HCT116 (cell line): Measurements from ENCODE around the gene HDAC7. TPM values are rescaled to one million over a fixed set of nuclear protein-coding genes. Genes with fewer than 3 reads are reported as not detected.

Experiments used
- ATAC-seq: fragments of 200-7000 bp; cut with Tn5 transposase; 2 replicates; pipeline ENCODE4 v1.9.1; 2020; ENCODE audit warnings: mild to moderate bottlenecking, moderate library complexity
- BruUV-seq: library from RNA; stranded (reverse); fragments of 400-500 nt; replicated peaks from 2 replicates; lab custom pipeline; 2021; lab: Mats Ljungman, UMichigan
- CTCF ChIA-PET: fragments of 300-600 bp; sonication (Branson Sonifier 250); formaldehyde crosslinking; loops from one replicate; lab custom pipeline; 2021; ENCODE audit warnings: antibody characterized with exemption; lab: Charles Lee
- POLR2A ChIA-PET: fragments of 300-600, 350-600 bp; sonication (Branson Sonifier 250); formaldehyde crosslinking; loops from one replicate; lab custom pipeline; 2021; ENCODE audit warnings: antibody characterized with exemption; lab: Charles Lee
- RAD21 ChIA-PET, 2 experiments: fragments of 300-600 bp; sonication (Branson Sonifier 250); formaldehyde crosslinking; loops; one replicate each; lab custom pipeline; 2023; ENCODE audit warnings: low total read pairs in 2 of 2; ENCODE audit not compliant: uncharacterized antibody in 2 of 2, unreplicated experiment in 2 of 2, low non-redundant PET in 1 of 2; lab: Charles Lee
- DNase-seq: peaks from one replicate; pipeline ENCODE4 v3.0.0-alpha.2; 2010; ENCODE audit warnings: low read depth, low spot score
- H2AFZ ChIP-seq: fragments of 200-600 bp; shearing (Covaris generic), sonication (generic); 2 replicates; pipeline ENCODE4 v1.6.1; 2017; ENCODE audit warnings: low read depth, mixed run types, mixed read lengths, antibody characterized with exemption, low read length; ENCODE audit not compliant: poor library complexity, severe bottlenecking
- H3K27ac ChIP-seq: 2 replicates; pipeline ENCODE4 v1.5.1; 2012; ENCODE audit warnings: low read depth, low read length
- H3K27me3 ChIP-seq: fragments of 200-600 bp; sonication (generic); 2 replicates; pipeline ENCODE4 v1.6.1; 2016; ENCODE audit warnings: mixed run types, low read length, mixed read lengths; ENCODE audit not compliant: insufficient read depth
- H3K36me3 ChIP-seq, 2 experiments: fragments of 200-500 bp in 1 of 2; fragments of 200-600 bp in 1 of 2; sonication (Bioruptor generic) in 1 of 2; sonication (generic) in 1 of 2; 2 replicates each; pipeline versions ENCODE4 v1.5.1 to v1.6.1; 2014 to 2016; ENCODE audit warnings: low read length in 2 of 2, inconsistent platforms in 1 of 2, mixed read lengths in 1 of 2, mixed run types in 1 of 2; ENCODE audit not compliant: insufficient read depth in 2 of 2, control insufficient read depth in 1 of 2
- H3K4me1 ChIP-seq, 2 experiments: fragments of 200-600 bp in 1 of 2; sonication (generic) in 1 of 2; 2 replicates each; pipeline versions ENCODE4 v1.5.1 to v1.6.1; 2012 to 2017; ENCODE audit warnings: low read length in 2 of 2, inconsistent platforms in 1 of 2, mild to moderate bottlenecking in 1 of 2, mixed read lengths in 1 of 2, mixed run types in 1 of 2, moderate library complexity in 1 of 2; ENCODE audit not compliant: insufficient read depth in 2 of 2, control insufficient read depth in 1 of 2
- H3K4me2 ChIP-seq: fragments of 200-600 bp; sonication (generic); 2 replicates; pipeline ENCODE4 v1.6.1; 2017; ENCODE audit warnings: mixed run types, low read length, mixed read lengths
- H3K4me3 ChIP-seq, 2 experiments: fragments of 200-600 bp in 1 of 2; sonication (generic) in 1 of 2; replicated peaks in 1 of 2; 2 replicates each; pipeline ENCODE4 v1.5.1; 2011 to 2016; ENCODE audit warnings: low read length in 2 of 2, control low read depth in 1 of 2, low read depth in 1 of 2, mild to moderate bottlenecking in 1 of 2, mixed read lengths in 1 of 2, mixed run types in 1 of 2
- H3K79me2 ChIP-seq: fragments of 200-600 bp; sonication (generic); 2 replicates; pipeline ENCODE4 v1.6.1; 2017; ENCODE audit warnings: mild to moderate bottlenecking, mixed run types, low read length, moderate library complexity, mixed read lengths; ENCODE audit not compliant: insufficient read depth
- H3K9ac ChIP-seq: fragments of 200-600 bp; sonication (generic); 2 replicates; pipeline ENCODE4 v1.6.1; 2016; ENCODE audit warnings: low read length, mixed read lengths
- H3K9me2 ChIP-seq: fragments of 200-600 bp; sonication (generic), shearing (Covaris generic); 2 replicates; pipeline ENCODE4 v1.6.1; 2017; ENCODE audit warnings: mixed run types, mild to moderate bottlenecking, moderate library complexity; ENCODE audit not compliant: insufficient read depth
- H3K9me3 ChIP-seq, 2 experiments: fragments of 200-500 bp in 1 of 2; fragments of 200-600 bp in 1 of 2; sonication (Bioruptor generic) in 1 of 2; sonication (generic) in 1 of 2; 2 replicates each; pipeline ENCODE4 v1.6.1; 2014 to 2017; ENCODE audit warnings: low read length in 2 of 2, mixed read lengths in 2 of 2, inconsistent platforms in 1 of 2, low read depth in 1 of 2, mild to moderate bottlenecking in 1 of 2, mixed run types in 1 of 2, moderate library complexity in 1 of 2; ENCODE audit not compliant: control insufficient read depth in 1 of 2, insufficient read depth in 1 of 2
- H4K20me1 ChIP-seq: fragments of 200-600 bp; sonication (generic), shearing (Covaris generic); 2 replicates; pipeline ENCODE4 v1.6.1; 2017; ENCODE audit warnings: mixed run types, mild to moderate bottlenecking, moderate library complexity; ENCODE audit not compliant: insufficient read depth
- ELF1 ChIP-seq: IDR thresholded peaks from 2 replicates; pipeline ENCODE4 v1.6.1; 2012; ENCODE audit warnings: low read depth, borderline replicate concordance
- EZH2 ChIP-seq: fragments of 200-600 bp; sonication (generic); IDR thresholded peaks from 2 replicates; pipeline ENCODE4 v1.6.1; 2017; ENCODE audit warnings: antibody characterized with exemption, mixed run types
- FOSL1 ChIP-seq: IDR thresholded peaks from 2 replicates; pipeline ENCODE4 v1.6.1; 2012; ENCODE audit warnings: low read depth
- POLR2AphosphoS5 ChIP-seq: IDR thresholded peaks from 2 replicates; pipeline ENCODE4 v1.6.1; 2011; ENCODE audit warnings: mild to moderate bottlenecking, low read depth, low read length, moderate library complexity
- intact Hi-C: fragments of 100-400 bp; cut with micrococcal nuclease; formaldehyde crosslinking; loops from 2 replicates; pipeline ENCODE4 v1.10.0; 2022
- total RNA-seq: library from RNA; stranded (reverse); gene quantifications from one replicate; pipeline ENCODE4 v1.2.1, GENCODE V29; 2021; ENCODE audit not compliant: unreplicated experiment
- TF ChIP-seq, protein P1 (sequence below), 3 experiments: fragments of 200-600 bp in 1 of 3; sonication (generic) in 1 of 3; IDR thresholded peaks in 2 of 3; conservative IDR thresholded peaks in 1 of 3; 2 replicates each; pipeline ENCODE4 v1.5.1; 2012 to 2017; ENCODE audit warnings: low read depth in 2 of 3, low read length in 2 of 3, antibody characterized with exemption in 1 of 3, borderline replicate concordance in 1 of 3, control low read depth in 1 of 3, mild to moderate bottlenecking in 1 of 3, mixed read lengths in 1 of 3, mixed run types in 1 of 3, moderate library complexity in 1 of 3; ENCODE audit not compliant: insufficient read depth in 1 of 3
- TF ChIP-seq, protein P2 (sequence below): IDR thresholded peaks from 2 replicates; pipeline ENCODE4 v1.6.1; 2012

Gene HDAC7
- total RNA-seq, 1 experiment from 2014 or later = 38.1 TPM

DNA sequence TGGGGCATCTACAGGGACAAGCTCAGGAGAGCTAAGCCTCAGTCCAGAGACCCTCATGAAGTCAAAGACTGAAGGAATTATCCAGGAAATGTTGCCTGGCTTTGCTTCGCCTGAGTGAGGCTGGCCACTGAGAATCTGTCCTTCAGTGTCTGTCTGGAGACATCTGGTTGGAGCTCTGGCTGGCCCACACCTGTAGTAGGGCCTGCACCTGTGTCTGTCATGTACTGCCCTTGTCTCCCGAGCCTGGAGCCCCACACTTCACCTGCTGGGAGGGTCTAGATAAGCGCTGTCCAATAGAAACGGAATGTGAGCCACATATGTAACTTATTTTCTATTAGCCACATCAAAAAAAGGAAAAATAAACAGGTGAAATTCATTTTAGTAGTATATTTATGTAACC, 9.9 kb upstream of the HDAC7 start:
- H3K4me1 ChIP-seq = peaks cover 29 to 32% of the 10 kb centered on the region in 2 experiments
- H2AFZ ChIP-seq = peak overlapping the region; percentile 75
- CTCF ChIA-PET = interaction anchor here (0.8 to 4.0 kb wide), 5 partner anchors 8 to 86 kb away, joined by 3 to 47 read pairs (median 8); no protein-coding TSS in a partner anchor
- H3K4me3 ChIP-seq = peak overlapping the region in 1 of 2 experiments; percentile 37; a peak in 2 of 4 replicates
- POLR2A ChIA-PET = interaction anchor here (1.3 to 2.2 kb wide), 5 partner anchors 9 to 28 kb away, joined by 3 to 16 read pairs (median 8); no protein-coding TSS in a partner anchor
- peak overlapping the region; percentile 50 for H3K27ac ChIP-seq
- H3K36me3 ChIP-seq = no peaks in the 10 kb centered on the region
- BruUV-seq = no TSS peak
- H3K79me2 ChIP-seq = no peaks in the 10 kb centered on the region
- intact Hi-C loops = no loop called here
- RAD21 ChIA-PET = interaction anchor here in 1 of 2 experiments (0.9 to 1.0 kb wide), 2 partner anchors 9 to 32 kb away, joined by 4 read pairs; no protein-coding TSS in a partner anchor
- H3K27me3 ChIP-seq = no peaks in the 10 kb centered on the region
- H3K9me2 ChIP-seq = no peaks in the 10 kb centered on the region
- ATAC-seq = no peak
- TF ChIP-seq, protein P1, sequence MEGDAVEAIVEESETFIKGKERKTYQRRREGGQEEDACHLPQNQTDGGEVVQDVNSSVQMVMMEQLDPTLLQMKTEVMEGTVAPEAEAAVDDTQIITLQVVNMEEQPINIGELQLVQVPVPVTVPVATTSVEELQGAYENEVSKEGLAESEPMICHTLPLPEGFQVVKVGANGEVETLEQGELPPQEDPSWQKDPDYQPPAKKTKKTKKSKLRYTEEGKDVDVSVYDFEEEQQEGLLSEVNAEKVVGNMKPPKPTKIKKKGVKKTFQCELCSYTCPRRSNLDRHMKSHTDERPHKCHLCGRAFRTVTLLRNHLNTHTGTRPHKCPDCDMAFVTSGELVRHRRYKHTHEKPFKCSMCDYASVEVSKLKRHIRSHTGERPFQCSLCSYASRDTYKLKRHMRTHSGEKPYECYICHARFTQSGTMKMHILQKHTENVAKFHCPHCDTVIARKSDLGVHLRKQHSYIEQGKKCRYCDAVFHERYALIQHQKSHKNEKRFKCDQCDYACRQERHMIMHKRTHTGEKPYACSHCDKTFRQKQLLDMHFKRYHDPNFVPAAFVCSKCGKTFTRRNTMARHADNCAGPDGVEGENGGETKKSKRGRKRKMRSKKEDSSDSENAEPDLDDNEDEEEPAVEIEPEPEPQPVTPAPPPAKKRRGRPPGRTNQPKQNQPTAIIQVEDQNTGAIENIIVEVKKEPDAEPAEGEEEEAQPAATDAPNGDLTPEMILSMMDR (IDR thresholded peaks at IDR 0.05 in 2 of 3, conservative IDR thresholded peaks at IDR 0.05 in 1 of 3; ENCODE audit: borderline replicate concordance in 1 of 3, insufficient read depth in 1 of 3, low read depth in 2 of 3, low read length in 2 of 3) = no peak
- TF ChIP-seq FOSL1 (no peak), ELF1 (no peak), EZH2 (no peak), POLR2AphosphoS5 (no peak)
- TF ChIP-seq, protein P2, sequence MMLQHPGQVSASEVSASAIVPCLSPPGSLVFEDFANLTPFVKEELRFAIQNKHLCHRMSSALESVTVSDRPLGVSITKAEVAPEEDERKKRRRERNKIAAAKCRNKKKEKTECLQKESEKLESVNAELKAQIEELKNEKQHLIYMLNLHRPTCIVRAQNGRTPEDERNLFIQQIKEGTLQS = no peak
- TF ChIP-seq, all 23 proteins: peak for 0
- Histone ChIP-seq H3K4me2 (peak overlapping the region; percentile 68), H3K9ac (peak overlapping the region; percentile 46; the same call in 1 of the 2 replicates), H3K9me3 (no peaks in the 10 kb centered on the region), H4K20me1 (no peaks in the 10 kb centered on the region)
- DNase-seq = no peak
